ENCODE measurements around the gene HNRNPU.

Gene HNRNPU

DNA sequence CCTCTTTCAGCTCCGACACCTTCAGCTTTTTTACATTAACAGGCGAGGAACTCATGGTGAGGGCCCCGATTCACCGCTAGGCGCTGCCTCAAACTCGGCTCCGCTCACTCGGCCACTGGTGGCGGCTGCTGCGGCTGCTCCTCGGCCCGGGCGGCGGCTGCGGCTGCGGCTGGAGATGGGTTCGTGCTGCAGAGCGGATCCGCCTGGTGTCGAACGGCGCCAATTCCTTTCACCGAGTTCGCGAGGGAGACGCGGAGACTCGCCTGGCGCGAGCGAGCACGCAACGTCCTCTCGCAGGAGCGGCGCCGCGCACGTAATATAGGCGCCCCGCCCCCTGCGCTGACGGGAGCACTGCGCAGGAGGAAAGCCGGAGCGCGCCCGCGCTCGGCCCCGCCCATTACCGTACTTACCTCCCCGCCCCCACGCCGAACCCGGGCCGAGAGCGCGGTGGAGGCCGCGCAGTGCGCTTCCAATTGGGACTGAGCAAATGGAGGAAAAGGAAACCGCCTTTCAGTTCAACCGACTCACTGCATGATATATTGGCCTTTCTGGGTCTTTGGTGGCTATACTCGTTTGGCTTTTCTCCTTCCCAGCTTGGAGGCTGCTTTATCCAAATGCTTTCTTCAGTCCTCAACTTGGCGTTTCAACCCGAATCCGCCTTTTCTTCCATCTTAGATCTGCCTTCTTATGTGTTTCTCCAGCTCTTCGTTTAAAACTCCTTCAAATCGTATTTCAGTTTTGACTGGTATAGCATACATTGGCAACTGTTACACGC is at the start of gene HNRNPU:
Gene HNRNPU (minus strand): TSS at position 291 of the 775 bp plus-strand sequence. CDS start 236 bp downstream, at position 55.
- peak; percentile 93 for DNase-seq (ENCODE audit: low read depth)
- in situ Hi-C loops (cut with HindIII; ENCODE audit: low sequenced_read_pairs) = no loop called here
- peak within 1 kb of the TSS; percentile 85 for H3K4me3 ChIP-seq (ENCODE audit: low read depth, low read length)
- TF ChIP-seq CTCF (IDR thresholded peaks at IDR 0.05; ENCODE audit: low read depth, low read length, missing control alignments) = peak; percentile 41

DNA sequence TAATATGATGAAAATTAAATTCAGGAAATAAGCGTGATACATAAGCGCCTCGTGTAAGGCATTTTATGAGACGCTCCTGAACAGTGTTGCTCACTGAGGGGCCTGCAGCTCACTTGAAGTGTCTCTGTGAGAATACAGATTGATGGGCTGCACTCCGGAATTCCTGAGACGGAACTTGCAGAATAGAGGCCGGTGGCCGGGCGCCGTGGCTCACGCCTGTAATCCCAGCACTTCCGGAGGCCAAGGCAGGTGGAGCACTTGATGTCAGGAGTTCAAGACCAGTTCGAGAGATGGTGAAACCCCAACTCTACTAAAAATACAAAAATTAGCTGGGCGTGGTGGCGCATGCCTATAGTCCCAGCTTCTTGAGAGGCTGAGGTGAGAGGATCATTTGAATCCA is 49.5 kb upstream of the HNRNPU start:
- in situ Hi-C loops (cut with HindIII; ENCODE audit: low sequenced_read_pairs) = no loop called here
- no peak overlapping the region for H3K4me3 ChIP-seq (ENCODE audit: low read depth, low read length)
- no peak for DNase-seq (ENCODE audit: low read depth)
- TF ChIP-seq CTCF (IDR thresholded peaks at IDR 0.05; ENCODE audit: low read depth, low read length, missing control alignments) = no peak

DNA sequence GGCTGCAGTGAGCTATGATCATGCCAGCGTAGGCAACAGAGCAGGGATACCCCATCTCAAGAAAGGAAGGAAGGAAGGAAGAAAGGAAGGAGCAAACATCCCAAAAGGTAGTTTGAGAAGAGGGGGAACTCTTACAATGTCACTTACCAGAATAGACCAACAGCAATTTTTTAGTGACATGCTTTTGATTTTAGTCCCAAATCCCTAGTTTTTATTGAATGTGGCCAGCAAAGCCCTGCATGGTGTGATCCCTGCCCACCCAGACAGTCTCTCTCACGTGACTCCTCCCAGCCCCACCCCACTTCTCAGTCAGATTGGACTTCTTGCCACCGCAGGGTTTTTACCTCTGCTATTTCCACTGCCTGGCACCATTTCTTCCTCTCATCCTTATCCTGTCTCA is 39.8 kb upstream of the HNRNPU start:
- H3K4me3 ChIP-seq (ENCODE audit: low read depth, low read length) = no peak overlapping the region
- no peak for DNase-seq (ENCODE audit: low read depth)
- in situ Hi-C loops (cut with HindIII; ENCODE audit: low sequenced_read_pairs) = no loop called here
- TF ChIP-seq CTCF (IDR thresholded peaks at IDR 0.05; ENCODE audit: low read depth, low read length, missing control alignments) = no peak

- TF ChIP-seq CTCF (IDR thresholded peaks at IDR 0.05; ENCODE audit: low read depth, low read length, missing control alignments) = no peak
- no peak overlapping the region for H3K4me3 ChIP-seq (ENCODE audit: low read depth, low read length)
- DNase-seq (ENCODE audit: low read depth) = no peak
- in situ Hi-C loops (cut with HindIII; ENCODE audit: low sequenced_read_pairs) = no loop called here
These were observed 37.2 kb upstream of the HNRNPU start for GRCh38 chr1:244901400-244902015.

DNA sequence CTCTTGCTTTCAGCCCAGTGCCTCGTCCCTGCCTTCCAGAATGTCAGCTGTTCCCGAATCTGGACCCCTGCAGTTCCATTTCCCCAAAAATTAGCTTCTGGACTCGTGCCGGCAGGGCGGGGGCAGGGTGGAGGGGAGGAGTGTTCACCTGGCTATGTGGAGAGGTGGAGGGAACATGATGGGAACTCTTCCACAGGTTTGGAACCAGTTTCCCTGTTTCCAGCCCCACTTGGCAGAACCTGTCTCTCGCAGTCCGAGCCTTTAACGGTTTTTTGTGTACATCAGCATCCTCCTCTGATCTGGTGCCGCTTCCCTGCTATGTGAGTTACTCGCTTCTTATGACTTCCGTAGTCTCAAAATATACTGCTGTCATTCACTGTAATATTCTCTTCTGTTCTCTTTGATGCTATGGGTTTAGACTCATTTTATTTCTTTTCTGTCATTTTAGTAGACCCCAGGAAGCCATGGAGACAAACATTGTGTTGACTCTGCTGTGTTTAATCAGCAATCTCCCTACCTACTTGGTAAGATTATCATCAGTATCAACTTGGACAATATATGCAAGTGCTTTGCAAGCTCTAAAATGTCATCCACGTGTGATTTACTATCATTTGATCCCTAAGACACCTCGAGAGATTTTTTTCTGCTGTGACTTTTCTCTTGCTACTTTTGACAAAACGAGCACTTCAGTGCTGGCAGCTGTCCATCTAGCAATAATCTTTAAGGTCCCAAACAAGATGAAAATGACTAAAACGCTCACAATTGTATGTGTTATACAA is 33.3 kb upstream of the HNRNPU start:
- DNase-seq (ENCODE audit: low read depth) = no peak
- in situ Hi-C loops (cut with HindIII; ENCODE audit: low sequenced_read_pairs) = no loop called here
- TF ChIP-seq CTCF (IDR thresholded peaks at IDR 0.05; ENCODE audit: low read depth, low read length, missing control alignments) = no peak
- H3K4me3 ChIP-seq (ENCODE audit: low read depth, low read length) = no peak overlapping the region

- DNase-seq (ENCODE audit: low read depth) = no peak
- no peak for TF ChIP-seq CTCF (IDR thresholded peaks at IDR 0.05; ENCODE audit: low read depth, low read length, missing control alignments)
- in situ Hi-C loops (cut with HindIII; ENCODE audit: low sequenced_read_pairs) = no loop called here
These were observed 32.2 kb upstream of the HNRNPU start for GRCh38 chr1:244896550-244896949.

More at GRCh38 chr1:244896550-244896949, 32.2 kb upstream of the HNRNPU start:
- H3K4me3 ChIP-seq (ENCODE audit: low read depth, low read length) = no peak overlapping the region
